GM21515 (cell line): ENCODE results near the gene DDX18.

Experiments used
- ATAC-seq: cut with Tn5 transposase; IDR thresholded peaks from one replicate; pipeline ENCODE4 v1.9.1; 2021; ENCODE audit not compliant: unreplicated experiment

Gene DDX18

DNA sequence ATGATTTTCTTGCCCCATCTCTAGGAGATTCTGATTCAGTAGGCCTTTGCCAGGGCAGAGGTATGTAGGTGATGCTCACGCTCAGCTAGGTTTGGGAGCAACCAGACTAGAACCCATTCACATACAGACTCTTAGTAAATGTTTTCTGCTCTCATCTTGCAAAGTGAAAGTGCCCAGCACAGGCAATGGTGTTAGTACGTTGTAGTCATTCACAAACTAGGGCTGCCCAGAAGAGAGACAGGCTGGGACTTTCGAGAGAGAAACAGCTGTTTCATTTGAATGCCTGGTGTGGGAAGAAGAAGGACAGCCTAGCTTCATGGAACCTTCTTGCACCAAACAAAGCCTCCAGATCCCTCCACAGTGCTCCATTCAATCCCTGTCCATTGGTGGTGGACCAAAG, 19.4 kb downstream of the DDX18 start:
- no peak for ATAC-seq

DNA sequence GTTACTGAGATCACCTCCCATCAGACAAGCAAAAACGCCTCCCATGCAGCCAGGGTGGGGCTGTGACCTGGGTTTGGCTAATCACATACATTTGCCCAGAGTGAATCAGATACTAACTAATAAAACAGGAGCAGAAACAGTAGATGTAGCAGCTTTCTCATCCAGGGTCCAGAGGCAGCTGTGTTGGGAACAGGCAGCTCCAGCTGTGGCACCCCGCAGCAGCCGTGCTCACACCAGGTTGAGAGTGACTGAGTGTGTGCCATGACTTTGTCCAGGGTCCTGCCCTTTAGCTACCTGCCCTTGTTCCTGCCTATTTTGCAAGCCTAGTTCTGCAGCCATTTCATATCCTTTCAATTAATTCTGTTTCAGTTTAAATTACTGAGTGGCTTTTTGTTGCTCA, 20.5 kb downstream of the DDX18 start:
- ATAC-seq: no peak

DNA sequence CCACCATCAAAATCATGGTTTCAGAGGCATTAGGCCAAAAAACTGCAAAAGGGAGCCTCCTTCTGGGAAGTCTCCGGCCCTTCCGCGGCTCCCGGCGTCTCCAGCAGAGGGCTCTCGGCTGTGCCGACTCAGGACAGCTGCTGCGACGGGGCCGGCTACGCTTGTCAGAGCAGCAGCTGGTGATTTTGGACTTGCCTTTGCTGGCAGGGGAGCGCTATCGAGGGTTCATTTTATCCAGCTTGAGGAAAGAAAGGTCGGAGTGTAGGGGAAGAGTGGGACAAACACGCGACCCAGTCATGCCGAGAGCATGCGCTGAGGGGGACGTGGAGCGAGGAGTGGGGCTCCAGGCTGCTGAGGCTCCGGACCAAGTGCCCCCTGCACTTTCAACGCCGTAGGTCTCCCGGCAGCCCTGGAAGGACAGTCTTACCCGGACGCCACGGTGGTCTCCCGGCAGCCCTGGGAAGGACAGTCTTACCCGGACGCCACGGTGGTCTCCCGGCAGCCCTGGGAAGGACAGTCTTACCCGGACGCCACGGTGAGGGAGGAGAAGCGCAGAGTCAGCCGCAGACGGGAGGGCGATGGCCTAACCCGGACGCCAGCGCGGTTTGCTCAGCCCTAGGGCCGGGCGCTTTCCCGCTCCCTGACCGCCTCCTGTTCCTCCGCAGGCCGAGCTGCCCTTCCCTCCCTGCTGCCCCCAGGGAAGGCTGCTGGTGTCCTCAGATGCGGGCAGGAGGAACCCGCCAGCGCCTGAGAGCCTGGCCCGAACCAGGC, 21.7 kb downstream of the DDX18 start:
- ATAC-seq: peak; percentile 78

DNA sequence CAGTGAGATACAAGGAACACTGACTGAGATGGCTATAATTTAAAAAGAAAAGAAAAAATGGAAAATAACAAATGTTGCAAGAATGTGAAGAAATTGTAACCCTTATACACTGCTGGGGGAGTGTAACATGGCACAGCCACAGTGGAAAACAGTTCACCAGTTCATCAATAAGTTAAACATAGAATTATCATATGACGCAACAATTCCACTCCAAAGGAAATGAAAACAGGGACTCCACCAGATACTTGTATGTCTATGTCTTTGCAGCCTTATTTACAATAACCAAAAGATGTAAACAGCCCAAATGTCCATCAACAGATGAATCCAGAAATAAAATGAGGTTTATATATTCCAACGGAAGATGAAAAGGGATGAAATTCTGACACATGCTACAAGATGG, 30.8 kb downstream of the DDX18 start:
- no peak for ATAC-seq

DNA sequence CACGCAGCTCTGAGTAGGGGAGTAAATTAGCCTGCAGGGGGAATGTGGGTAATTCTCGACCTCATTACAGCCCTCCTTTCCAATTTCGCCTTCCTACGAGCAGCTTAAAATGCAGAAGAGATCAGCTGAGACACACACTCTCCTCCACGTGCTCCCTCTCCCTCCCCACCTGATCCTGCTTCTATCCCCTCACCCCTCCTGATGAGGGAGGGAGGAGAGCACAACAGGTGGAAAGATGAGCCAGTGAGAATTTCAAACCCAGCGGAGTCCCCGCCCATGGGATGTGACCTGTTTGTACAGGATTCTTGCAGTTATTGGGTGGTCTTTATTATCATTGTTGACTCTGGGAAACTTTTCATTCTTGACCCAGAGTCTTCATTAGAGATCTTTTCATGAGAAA, 35.5 kb downstream of the DDX18 start:
- ATAC-seq: no peak

DNA sequence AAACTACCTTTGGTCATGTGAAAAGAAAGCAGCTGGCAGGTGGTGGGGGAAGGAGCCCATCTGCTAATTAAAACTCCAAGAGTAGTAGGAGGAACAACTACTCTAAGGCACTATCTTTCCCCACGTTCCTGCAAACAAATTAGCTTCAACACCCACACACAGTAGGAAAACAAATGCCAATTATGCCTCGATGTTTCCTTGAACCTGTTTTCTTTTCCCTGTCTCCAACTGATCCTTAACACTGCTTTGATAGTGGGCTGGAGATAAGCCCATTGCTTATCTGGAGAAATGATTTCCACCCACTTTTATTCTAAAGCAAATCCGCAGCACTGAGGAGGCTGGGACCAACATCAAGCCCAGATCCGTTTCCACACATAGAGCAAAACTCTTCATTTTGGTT, 36.0 kb downstream of the DDX18 start:
- ATAC-seq: no peak

DNA sequence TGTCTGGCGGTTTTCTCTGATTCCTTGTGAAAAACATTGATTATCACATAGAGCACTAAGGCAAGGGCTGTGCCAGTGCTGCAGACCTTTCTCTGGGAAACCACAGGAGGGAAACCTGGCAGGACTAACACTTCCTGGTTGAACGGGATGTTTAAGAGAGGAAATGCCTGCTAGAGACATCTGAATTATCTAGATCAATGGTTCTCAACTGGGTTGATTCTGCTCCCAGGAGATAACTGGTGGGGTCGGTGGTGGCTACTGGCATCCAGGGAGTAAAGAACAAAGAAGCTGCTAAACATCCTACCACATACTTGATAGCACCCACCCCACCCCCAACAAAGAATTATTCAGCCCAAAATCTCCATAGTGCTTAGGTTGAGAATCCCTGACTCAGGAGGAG, 37.5 kb downstream of the DDX18 start:
- no peak for ATAC-seq

DNA sequence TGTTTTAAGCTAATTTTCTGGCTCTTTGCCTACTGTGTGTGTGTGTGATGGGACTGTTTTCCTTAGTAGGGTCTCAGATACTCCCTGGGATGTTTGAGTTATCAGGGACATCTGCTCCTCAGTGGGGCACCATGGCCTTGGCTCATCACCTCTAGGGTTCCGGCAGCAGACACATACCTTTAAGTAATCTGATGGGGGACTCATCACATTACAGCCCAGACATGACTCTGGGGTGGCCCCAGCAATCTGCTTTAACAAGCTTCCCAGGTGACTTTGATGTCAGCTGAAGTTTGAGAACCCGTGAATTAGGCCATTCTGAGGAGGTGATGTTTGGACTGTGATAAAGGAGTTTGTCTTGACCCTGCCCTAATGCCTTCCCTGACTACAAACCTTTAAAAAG, 38.8 kb downstream of the DDX18 start:
- no peak for ATAC-seq

DNA sequence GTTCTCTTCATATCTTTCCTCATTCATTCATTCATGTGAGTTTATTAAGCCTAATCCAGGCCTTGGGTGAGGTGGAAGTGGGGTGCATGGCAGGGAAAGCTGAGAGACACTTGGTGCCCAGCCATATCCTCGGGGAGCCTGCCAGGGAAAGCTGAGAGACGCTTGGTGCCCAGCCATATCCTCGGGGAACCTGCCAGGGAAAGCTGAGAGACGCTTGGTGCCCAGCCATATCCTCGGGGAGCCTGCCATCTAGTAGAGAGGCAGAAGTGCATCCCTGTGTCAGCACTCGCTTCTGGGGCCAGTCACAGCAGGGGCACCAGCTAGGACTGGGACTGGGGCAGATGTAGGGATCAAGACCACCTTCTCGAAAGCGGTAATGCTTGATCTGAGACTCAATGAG, 39.4 kb downstream of the DDX18 start:
- no peak for ATAC-seq

DNA sequence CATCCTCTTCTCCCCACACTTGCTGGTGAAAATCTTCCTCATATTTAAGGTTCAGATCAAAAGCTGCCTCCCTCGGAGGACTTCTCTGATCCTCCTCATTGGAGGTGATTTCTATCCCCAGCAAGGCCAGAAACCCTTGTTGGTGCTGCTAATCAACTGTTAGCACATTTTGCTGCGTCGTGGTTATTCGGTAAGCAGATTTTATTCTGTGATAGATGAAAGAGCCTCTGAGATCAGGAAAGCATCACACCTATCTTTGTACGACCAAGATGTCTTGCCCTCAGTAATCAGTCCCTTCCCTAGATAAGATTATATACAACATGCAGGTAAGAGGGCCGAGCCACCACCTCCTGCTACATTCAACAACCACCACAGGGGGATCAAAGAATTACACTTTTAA, 40.1 kb downstream of the DDX18 start:
- ATAC-seq: no peak

DNA sequence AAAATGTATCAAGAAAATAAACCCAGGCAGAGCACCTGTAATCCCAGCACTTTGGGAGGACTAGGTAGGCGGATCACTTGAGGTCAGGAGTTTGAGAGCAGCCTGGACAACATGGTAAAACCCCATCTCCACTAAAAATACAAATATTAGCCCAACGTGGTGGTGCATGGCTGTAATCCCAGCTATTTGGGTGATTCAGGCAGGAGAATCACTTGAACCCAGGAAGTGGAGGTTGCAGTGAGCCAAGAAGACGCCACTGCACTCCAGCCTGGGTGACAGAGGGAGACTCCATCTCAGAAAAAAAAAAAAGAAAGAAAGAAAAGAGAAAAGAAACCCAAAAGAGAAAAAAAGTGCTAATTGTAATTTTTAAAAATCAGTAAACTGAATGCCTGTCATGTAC, 41.4 kb downstream of the DDX18 start:
- ATAC-seq: no peak

DNA sequence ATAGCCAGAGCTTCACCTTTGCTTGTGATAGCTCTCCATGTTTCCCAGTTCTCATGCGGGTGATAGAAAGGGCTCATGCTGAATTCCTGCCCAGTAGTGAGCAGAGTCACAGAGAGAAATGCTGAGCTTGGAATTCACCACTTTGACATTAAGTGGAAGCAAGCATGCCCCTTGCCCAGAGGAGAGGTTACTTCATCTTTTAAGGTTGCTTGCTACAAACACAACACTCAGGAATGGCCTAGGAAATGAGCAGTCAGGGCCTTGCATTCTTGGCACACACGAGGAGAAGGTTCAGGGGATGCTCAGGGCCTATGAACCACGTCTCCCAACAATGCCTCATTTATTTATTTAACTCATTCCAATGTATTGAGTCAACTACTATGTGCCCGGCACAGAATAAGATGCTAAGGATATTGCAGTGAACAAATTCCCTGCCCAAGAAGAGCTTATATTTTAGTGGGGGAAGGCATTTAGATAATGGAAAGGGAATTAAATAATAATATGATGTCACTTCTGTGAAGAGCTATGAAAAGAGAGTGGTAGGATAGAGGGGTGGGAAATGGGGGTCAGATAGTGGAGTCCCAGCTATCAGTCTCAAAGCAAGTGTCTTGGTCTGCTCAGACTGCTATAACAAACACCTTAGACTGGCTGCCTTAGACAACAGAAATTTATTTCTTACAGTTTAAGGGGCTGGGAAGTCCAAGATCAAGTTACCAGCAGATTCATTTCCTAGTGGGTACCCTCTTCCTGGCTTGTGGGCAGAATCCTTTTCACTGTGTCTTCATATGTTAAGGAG, 42.1 kb downstream of the DDX18 start:
- no peak for ATAC-seq

DNA sequence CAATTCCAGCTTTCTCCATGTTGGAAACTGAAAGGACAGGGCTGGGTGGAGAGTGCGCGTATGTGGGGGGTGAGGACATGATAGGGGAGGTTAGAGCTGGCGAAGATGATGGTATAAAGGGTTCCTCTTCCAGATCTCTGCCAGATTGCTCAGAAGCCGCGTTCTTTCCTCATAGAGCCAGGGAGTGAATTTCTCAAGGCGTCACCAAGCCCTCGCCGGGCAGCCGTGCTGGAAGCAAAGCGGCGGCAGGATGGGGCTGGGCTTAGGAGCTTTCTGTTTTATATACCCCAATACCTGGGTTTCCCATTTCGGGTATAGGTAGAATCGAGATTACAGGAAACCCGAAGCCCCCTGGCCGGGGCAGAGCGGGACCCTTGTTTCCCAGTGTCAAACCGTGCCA, 43.8 kb downstream of the DDX18 start:
- no peak for ATAC-seq

DNA sequence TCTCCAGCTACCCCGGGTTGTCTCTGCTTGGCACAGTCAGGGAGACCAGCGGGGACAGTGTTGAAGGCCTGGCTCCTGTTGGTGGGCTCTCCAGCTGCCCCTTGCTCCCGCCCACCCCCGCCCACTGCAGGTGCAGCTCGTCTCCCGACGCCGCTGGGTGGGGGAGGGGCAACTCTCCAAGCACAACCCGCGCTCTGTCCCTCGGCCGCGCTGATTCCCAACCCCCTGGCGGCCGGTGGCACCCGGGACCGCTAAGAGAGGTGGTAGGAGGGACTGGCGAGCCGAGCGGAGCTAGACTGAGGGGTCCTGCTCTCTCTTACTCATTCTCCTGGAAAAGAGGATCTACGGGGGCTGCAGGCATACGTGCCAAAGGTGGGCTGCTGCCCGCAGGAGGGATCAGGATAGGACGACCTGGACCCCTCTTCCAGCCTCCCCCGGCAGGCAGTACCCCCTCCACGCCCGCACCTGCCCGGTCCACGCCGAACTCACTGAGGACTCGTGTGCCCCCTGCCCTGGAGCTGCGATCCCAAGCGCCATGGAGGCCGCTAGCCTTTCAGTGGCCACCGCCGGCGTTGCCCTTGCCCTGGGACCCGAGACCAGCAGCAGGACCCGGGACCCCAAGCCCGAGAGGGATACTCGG, 44.5 kb downstream of the DDX18 start:
- ATAC-seq: no peak

DNA sequence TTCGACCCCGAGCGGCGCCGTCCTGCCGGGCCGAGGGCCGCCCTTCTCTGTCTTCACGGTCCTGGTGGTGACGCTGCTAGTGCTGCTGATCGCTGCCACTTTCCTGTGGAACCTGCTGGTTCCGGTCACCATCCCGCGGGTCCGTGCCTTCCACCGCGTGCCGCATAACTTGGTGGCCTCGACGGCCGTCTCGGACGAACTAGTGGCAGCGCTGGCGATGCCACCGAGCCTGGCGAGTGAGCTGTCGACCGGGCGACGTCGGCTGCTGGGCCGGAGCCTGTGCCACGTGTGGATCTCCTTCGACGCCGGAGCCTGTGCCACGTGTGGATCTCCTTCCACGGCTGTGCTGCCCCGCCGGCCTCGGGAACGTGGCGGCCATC, 45.0 kb downstream of the DDX18 start:
- no peak for ATAC-seq

DNA sequence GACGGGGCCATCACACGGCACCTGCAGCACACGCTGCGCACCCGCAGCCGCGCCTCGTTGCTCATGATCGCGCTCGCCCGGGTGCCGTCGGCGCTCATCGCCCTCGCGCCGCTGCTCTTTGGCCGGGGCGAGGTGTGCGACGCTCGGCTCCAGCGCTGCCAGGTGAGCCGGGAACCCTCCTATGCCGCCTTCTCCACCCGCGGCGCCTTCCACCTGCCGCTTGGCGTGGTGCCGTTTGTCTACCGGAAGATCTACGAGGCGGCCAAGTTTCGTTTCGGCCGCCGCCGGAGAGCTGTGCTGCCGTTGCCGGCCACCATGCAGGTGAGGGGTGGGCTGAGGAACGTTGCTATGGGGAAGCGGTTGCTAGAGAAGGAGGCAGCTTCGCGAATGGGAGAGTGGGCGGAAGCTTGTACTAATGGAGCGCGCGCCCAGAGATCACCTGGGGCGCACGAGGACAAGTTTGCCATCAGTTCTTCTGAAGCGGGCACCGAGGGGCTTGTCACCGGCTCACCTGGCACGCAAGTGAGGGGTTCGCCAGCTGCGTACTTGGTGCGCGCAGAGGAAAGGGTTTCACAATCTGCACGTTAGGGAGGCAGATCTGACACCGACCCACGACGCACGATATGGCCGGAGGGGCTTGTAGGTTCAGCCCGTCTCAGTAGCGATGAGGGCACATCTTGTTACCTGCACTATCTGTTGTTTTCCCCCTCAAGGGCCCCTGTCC, 45.6 kb downstream of the DDX18 start:
- ATAC-seq: no peak

DNA sequence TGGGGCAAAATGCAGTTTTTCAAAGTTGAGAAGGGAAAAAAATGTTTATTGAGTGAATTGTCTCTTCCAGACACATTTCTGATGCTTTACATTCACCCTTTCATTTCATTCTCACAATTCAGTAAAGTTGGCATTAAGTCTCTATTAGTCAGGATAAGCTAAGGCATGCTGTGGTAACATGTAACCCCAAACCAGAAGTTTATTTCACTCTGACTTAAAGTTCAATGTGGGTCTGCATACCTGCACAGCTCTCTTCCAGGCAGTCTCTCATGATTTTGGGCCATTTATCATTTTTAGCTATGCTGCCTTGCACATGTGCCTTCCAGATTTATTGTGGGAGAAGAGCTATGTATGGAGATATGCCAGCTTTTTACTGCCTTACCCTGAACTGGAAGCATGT, 48.0 kb downstream of the DDX18 start:
- ATAC-seq: no peak

DNA sequence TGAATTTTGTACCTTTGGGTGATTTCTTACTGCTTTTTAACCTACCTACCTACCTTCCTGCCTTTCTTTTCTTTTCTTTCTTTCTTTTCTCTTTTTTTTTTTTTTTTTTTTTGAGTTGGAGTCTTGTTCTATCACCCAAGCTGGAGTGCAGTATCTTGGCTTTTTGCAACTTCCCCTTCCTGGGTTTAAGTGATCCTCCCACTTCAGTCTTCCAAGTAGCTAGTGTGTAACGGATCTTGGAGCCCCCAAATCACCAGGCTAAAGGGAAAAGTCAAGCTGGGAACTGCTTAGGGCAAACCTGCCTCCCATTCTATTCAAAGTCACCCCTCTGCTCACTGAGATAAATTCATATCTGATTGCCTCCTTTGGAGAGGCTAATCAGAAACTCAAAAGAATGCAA, 61.3 kb downstream of the DDX18 start:
- no peak for ATAC-seq

DNA sequence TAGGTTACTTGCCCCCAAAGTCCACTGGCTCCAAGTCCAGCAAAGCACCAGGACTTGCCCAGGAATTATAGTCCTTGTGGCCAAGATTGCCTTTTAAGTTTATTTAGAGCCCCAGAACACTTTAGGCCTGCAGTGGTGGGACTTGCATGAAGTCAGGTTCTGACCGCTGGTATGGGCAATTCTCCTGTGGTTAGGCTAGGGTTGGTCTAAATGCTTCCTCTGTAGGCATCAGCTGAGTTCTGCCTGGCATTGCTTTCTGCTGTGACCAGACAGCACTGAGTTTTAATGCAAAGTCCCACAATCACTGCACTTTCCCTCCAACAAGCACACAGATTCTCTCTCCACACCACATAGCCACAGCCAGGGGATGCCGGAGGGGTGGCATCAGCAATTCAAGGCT, 64.5 kb downstream of the DDX18 start:
- no peak for ATAC-seq
